GM12878 (cell line): ENCODE results near the gene MAP4K4. TPM values are rescaled to one million over a fixed set of nuclear protein-coding genes. Genes with fewer than 3 reads are reported as not detected.
A peak's percentile ranks its signal among the peaks of the same experiment; 100 is the strongest.

ENCODE experiments used
- ATF7 ChIP-seq: fragments of 450-650 bp; IDR thresholded peaks from 2 replicates; pipeline ENCODE4 v1.6.1; 2016; ENCODE audit warnings: low read depth, mild to moderate bottlenecking
- BCL11A ChIP-seq: IDR thresholded peaks from 2 replicates; pipeline ENCODE4 v1.6.1; 2011; ENCODE audit warnings: low read depth, low read length
- BMI1 ChIP-seq: fragments of 450-650 bp; IDR thresholded peaks from 2 replicates; pipeline ENCODE4 v1.6.1; 2016; ENCODE audit warnings: mild to moderate bottlenecking, moderate library complexity, borderline replicate concordance
- CEBPB ChIP-seq, 2 experiments: fragments of 150-350 bp in 1 of 2; IDR thresholded peaks; 2 replicates each; pipeline ENCODE4 v1.6.1; 2012 to 2014; ENCODE audit warnings: low read depth in 2 of 2, low read length in 2 of 2, borderline replicate concordance in 1 of 2, inconsistent platforms in 1 of 2
- CEBPZ ChIP-seq: fragments of 150-350 bp; IDR thresholded peaks from 2 replicates; pipeline ENCODE4 v1.6.1; 2016; ENCODE audit warnings: low read depth, low read length
- CREB1 ChIP-seq: IDR thresholded peaks from 2 replicates; pipeline ENCODE4 v1.6.1; 2012; ENCODE audit warnings: low read depth, mild to moderate bottlenecking, inconsistent platforms
- DPF2 ChIP-seq: fragments of 450-650 bp; IDR thresholded peaks from 2 replicates; pipeline ENCODE4 v1.6.1; 2017; ENCODE audit warnings: mild to moderate bottlenecking
- EZH2 ChIP-seq: IDR thresholded peaks from 2 replicates; pipeline ENCODE4 v1.6.1; 2012; ENCODE audit warnings: low read depth, mild to moderate bottlenecking, control low read depth, inconsistent platforms, low read length, borderline replicate concordance; ENCODE audit not compliant: control insufficient read depth
- FOXM1 ChIP-seq: IDR thresholded peaks from 2 replicates; pipeline ENCODE4 v1.6.1; 2012; ENCODE audit warnings: low read depth, mild to moderate bottlenecking, inconsistent platforms, low read length, moderate library complexity
- HCFC1 ChIP-seq: fragments of 150-350 bp; IDR thresholded peaks from 2 replicates; pipeline ENCODE4 v1.6.1; 2014; ENCODE audit warnings: low read length
- IKZF2 ChIP-seq, 2 experiments: fragments of 450-650 bp; IDR thresholded peaks; 2 replicates each; pipeline ENCODE4 v1.6.1; 2017; ENCODE audit warnings: mild to moderate bottlenecking in 2 of 2, moderate library complexity in 2 of 2
- JUND ChIP-seq: IDR thresholded peaks from 2 replicates; pipeline ENCODE4 v1.6.1; 2012; ENCODE audit warnings: low read depth, mild to moderate bottlenecking, low read length, improper control_type of control experiment, moderate library complexity
- MTA2 ChIP-seq: fragments of 450-650 bp; IDR thresholded peaks from 2 replicates; pipeline ENCODE4 v1.6.1; 2016; ENCODE audit warnings: low read depth, mild to moderate bottlenecking, moderate library complexity
- NBN ChIP-seq: fragments of 450-650 bp; IDR thresholded peaks from 2 replicates; pipeline ENCODE4 v1.6.1; 2016
- NR2C2 ChIP-seq: IDR thresholded peaks from 2 replicates; pipeline ENCODE4 v1.6.1; 2011; ENCODE audit warnings: borderline replicate concordance, low read depth; ENCODE audit not compliant: control insufficient read depth, insufficient read length
- PAX8 ChIP-seq: fragments of 450-650 bp; IDR thresholded peaks from 2 replicates; pipeline ENCODE4 v1.6.1; 2017; ENCODE audit warnings: mild to moderate bottlenecking, moderate library complexity
- SMARCA5 ChIP-seq: fragments of 450-650 bp; IDR thresholded peaks from 2 replicates; pipeline ENCODE4 v1.6.1; 2017; ENCODE audit warnings: mild to moderate bottlenecking
- SREBF2 ChIP-seq: IDR thresholded peaks from 2 replicates; pipeline ENCODE4 v1.6.1; 2012; ENCODE audit warnings: mild to moderate bottlenecking, low read length
- polyA plus RNA-seq, 11 experiments: library from polyadenylated mRNA; depleted of rRNA in 4 of 11; unstranded in 6 of 11; stranded (reverse) in 5 of 11; fragments of >200 nt; fragmentation: Nextera tagmentation in 4 of 11; fragmentation: Illumina TruSeq in 1 of 11; extraction: Ambion mirVana in 4 of 11; extraction: Trizol in 1 of 11; gene quantifications; 1 replicate in 1 of 11; 2 replicates in 10 of 11; pipeline versions ENCODE4 v1.2.1 to v1.2.3, GENCODE V29; 2011 to 2016; ENCODE audit warnings: inconsistent platforms in 2 of 11, missing spikeins in 2 of 11, low read depth in 1 of 11
- total RNA-seq, 4 experiments: library from RNA; depleted of rRNA in 3 of 4; stranded (reverse); fragments of >200 nt in 3 of 4; fragmentation: Illumina TruSeq in 1 of 4; extraction: Trizol in 1 of 4; gene quantifications; 2 replicates each; pipeline versions ENCODE4 v1.2.1 to v1.2.3, GENCODE V29; 2013 to 2021
- TF ChIP-seq, protein P1 (sequence below): fragments of 450-650 bp; IDR thresholded peaks from 2 replicates; pipeline ENCODE4 v1.6.1; 2017; ENCODE audit warnings: low read depth, mild to moderate bottlenecking, moderate library complexity
- TF ChIP-seq, protein P2 (sequence below): fragments of 450-650 bp; formaldehyde crosslinking; IDR thresholded peaks from 2 replicates; pipeline ENCODE4 v1.5.0; 2022; ENCODE audit warnings: mild to moderate bottlenecking, missing genetic modification characterization
- TF ChIP-seq, protein P3 (sequence below): IDR thresholded peaks from 2 replicates; pipeline ENCODE4 v1.6.1; 2012; ENCODE audit warnings: low read depth, low read length, improper control_type of control experiment

Gene MAP4K4
- total and polyA plus RNA-seq, 10 of the 15 experiments (the other 5 are each of a cell fraction or from before 2014, with no cell fraction given): 1.9 to 50.4 (median 9.7) TPM

GRCh38 chr2:101892377-101892776 lies 194.9 kb downstream of the MAP4K4 start (continued):
- TF ChIP-seq, protein P1, sequence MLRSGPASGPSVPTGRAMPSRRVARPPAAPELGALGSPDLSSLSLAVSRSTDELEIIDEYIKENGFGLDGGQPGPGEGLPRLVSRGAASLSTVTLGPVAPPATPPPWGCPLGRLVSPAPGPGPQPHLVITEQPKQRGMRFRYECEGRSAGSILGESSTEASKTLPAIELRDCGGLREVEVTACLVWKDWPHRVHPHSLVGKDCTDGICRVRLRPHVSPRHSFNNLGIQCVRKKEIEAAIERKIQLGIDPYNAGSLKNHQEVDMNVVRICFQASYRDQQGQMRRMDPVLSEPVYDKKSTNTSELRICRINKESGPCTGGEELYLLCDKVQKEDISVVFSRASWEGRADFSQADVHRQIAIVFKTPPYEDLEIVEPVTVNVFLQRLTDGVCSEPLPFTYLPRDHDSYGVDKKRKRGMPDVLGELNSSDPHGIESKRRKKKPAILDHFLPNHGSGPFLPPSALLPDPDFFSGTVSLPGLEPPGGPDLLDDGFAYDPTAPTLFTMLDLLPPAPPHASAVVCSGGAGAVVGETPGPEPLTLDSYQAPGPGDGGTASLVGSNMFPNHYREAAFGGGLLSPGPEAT: peak; percentile 79
- no peak for TF ChIP-seq CREB1
- peak; percentile 32; the same call in 1 of the 2 replicates for TF ChIP-seq BMI1
- TF ChIP-seq ATF7: peak; percentile 76
- no peak for TF ChIP-seq FOXM1
- TF ChIP-seq CEBPB (IDR thresholded peaks at IDR 0.05; ENCODE audit: borderline replicate concordance in 1 of 2, low read depth in 2 of 2, low read length in 2 of 2): no peak
- no peak for TF ChIP-seq SREBF2
- TF ChIP-seq EZH2: no peak
- TF ChIP-seq, protein P2, sequence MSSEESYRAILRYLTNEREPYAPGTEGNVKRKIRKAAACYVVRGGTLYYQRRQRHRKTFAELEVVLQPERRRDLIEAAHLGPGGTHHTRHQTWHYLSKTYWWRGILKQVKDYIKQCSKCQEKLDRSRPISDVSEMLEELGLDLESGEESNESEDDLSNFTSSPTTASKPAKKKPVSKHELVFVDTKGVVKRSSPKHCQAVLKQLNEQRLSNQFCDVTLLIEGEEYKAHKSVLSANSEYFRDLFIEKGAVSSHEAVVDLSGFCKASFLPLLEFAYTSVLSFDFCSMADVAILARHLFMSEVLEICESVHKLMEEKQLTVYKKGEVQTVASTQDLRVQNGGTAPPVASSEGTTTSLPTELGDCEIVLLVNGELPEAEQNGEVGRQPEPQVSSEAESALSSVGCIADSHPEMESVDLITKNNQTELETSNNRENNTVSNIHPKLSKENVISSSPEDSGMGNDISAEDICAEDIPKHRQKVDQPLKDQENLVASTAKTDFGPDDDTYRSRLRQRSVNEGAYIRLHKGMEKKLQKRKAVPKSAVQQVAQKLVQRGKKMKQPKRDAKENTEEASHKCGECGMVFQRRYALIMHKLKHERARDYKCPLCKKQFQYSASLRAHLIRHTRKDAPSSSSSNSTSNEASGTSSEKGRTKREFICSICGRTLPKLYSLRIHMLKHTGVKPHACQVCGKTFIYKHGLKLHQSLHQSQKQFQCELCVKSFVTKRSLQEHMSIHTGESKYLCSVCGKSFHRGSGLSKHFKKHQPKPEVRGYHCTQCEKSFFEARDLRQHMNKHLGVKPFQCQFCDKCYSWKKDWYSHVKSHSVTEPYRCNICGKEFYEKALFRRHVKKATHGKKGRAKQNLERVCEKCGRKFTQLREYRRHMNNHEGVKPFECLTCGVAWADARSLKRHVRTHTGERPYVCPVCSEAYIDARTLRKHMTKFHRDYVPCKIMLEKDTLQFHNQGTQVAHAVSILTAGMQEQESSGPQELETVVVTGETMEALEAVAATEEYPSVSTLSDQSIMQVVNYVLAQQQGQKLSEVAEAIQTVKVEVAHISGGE (CRISPR knock-in tag): no peak
- no peak for TF ChIP-seq HCFC1
- peak; percentile 90 for TF ChIP-seq MTA2
- peak; percentile 42 to 68; a peak in 2 of 4 replicates for TF ChIP-seq IKZF2 (IDR thresholded peaks at IDR 0.05)
- no peak for TF ChIP-seq DPF2
- TF ChIP-seq SMARCA5: no peak
- no peak for TF ChIP-seq JUND
- TF ChIP-seq, protein P3, sequence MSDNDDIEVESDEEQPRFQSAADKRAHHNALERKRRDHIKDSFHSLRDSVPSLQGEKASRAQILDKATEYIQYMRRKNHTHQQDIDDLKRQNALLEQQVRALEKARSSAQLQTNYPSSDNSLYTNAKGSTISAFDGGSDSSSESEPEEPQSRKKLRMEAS: no peak
- TF ChIP-seq CEBPZ: no peak
- no peak for TF ChIP-seq PAX8
- 0 out of 2 replicates have a peak, but pooled peaks have one; percentile 14 for TF ChIP-seq BCL11A
- TF ChIP-seq NBN: peak; percentile 82; the same call in 1 of the 2 replicates
- no peak for TF ChIP-seq NR2C2
